OCI-LY3 (cell line): ENCODE results near the gene TTC16.

Experiments used
- H2AFZ ChIP-seq: fragments of 200-600, 300-600 bp; shearing (Covaris generic); 2 replicates; pipeline ENCODE4 v1.6.0; 2014; ENCODE audit warnings: antibody characterized with exemption, low read depth, low read length
- H3K27ac ChIP-seq: fragments of 200-600, 300-600 bp; sonication (generic); 2 replicates; pipeline ENCODE4 v1.5.1; 2014; ENCODE audit warnings: mild to moderate bottlenecking, low read length, moderate library complexity, mixed read lengths
- H3K27me3 ChIP-seq: fragments of 200-600, 300-600 bp; sonication (generic); 2 replicates; pipeline ENCODE4 v1.6.1; 2014; ENCODE audit warnings: low read depth, low read length, mixed read lengths
- H3K36me3 ChIP-seq: fragments of 200-600, 300-600 bp; sonication (generic); replicated peaks from 2 replicates; pipeline ENCODE3; 2014; ENCODE audit warnings: low read depth, low read length, mixed read lengths
- H3K4me1 ChIP-seq: fragments of 300-600, 200-600 bp; sonication (generic); 2 replicates; pipeline ENCODE4 v1.6.1; 2014; ENCODE audit warnings: low read length, mixed read lengths
- H3K4me2 ChIP-seq: fragments of 200-600, 300-600 bp; sonication (generic); 2 replicates; pipeline ENCODE4 v1.6.1; 2014; ENCODE audit warnings: low read length, mixed read lengths
- H3K4me3 ChIP-seq: fragments of 300-600, 200-600 bp; sonication (generic); 2 replicates; pipeline ENCODE4 v1.5.1; 2014; ENCODE audit warnings: antibody characterized with exemption, mild to moderate bottlenecking, low read length, moderate library complexity
- H3K79me2 ChIP-seq: fragments of 300-600, 200-600 bp; shearing (Covaris generic); 2 replicates; pipeline ENCODE4 v1.6.1; 2014; ENCODE audit warnings: mild to moderate bottlenecking, low read length, mixed read lengths
- H3K9ac ChIP-seq: fragments of 300-600, 200-600 bp; shearing (Covaris generic); 2 replicates; pipeline ENCODE4 v1.6.0; 2014; ENCODE audit warnings: mild to moderate bottlenecking, low read length, moderate library complexity
- H3K9me3 ChIP-seq: fragments of 200-600, 300-600 bp; shearing (Covaris generic); 2 replicates; pipeline ENCODE4 v1.6.1; 2014; ENCODE audit warnings: low read length, mixed read lengths; ENCODE audit not compliant: insufficient read depth
- H4K20me1 ChIP-seq: fragments of 200-600, 300-600 bp; sonication (generic); 2 replicates; pipeline ENCODE4 v1.6.1; 2016; ENCODE audit warnings: low read length, mixed read lengths; ENCODE audit not compliant: insufficient read depth
- CTCF ChIP-seq: fragments of 200-600, 300-600 bp; sonication (generic); IDR thresholded peaks from 2 replicates; pipeline ENCODE4 v1.5.1; 2014; ENCODE audit warnings: antibody characterized with exemption, low read length, low read depth
- EZH2phosphoT487 ChIP-seq: fragments of 200-600 bp; shearing (Covaris generic); IDR thresholded peaks from 2 replicates; pipeline ENCODE4 v1.6.1; 2018; ENCODE audit warnings: antibody characterized with exemption, mixed run types, low read depth

Gene TTC16

GRCh38 chr9:127762111-127762676 lies 46.3 kb downstream of the TTC16 start:
- Histone ChIP-seq H3K27ac (no peak overlapping the region), H3K4me2 (no peak overlapping the region), H3K36me3 (peaks cover 35% of the 10 kb centered on the region), H3K79me2 (no peaks in the 10 kb centered on the region), H4K20me1 (peaks cover 42% of the 10 kb centered on the region), H3K4me1 (no peaks in the 10 kb centered on the region), H3K4me3 (no peak overlapping the region), H2AFZ (no peak overlapping the region), H3K9me3 (no peaks in the 10 kb centered on the region), H3K9ac (no peak overlapping the region), H3K27me3 (no peaks in the 10 kb centered on the region)
- TF ChIP-seq EZH2phosphoT487 = no peak
- TF ChIP-seq CTCF = no peak

DNA sequence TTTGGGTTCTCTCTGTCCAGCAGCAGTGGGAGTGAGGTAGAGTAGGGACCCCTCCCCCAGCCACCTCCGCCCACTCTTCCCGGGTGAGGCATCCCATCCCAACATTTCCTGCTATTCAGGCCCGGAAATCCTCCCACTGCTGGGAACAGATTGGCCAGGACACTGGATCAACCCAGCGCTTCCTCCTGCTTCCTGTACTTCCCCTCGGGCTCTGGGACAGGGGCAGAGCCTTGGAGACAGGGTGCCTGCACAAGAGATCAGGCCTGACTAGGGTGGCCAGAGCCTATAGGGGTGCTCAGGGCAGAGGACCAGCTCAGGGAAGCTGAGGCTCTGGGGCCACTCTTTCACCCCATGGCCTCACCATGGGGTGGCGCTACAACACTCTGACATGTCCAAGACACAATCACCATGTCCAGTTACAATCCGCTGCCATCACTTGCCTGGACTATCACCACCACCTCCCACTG lies 48.1 kb downstream of the TTC16 start:
- Histone ChIP-seq H3K36me3 (peaks cover 42% of the 10 kb centered on the region), H3K9ac (no peak overlapping the region), H3K4me2 (no peak overlapping the region), H4K20me1 (peaks cover 53% of the 10 kb centered on the region), H3K4me1 (no peaks in the 10 kb centered on the region), H2AFZ (no peak overlapping the region), H3K79me2 (peaks cover 3% of the 10 kb centered on the region; the same call in 1 of the 2 replicates), H3K4me3 (no peak overlapping the region), H3K27me3 (no peaks in the 10 kb centered on the region), H3K9me3 (no peaks in the 10 kb centered on the region), H3K27ac (no peak overlapping the region)
- TF ChIP-seq CTCF = peak; percentile 44
- TF ChIP-seq EZH2phosphoT487 = no peak

GRCh38 chr9:127765418-127765817 lies 49.5 kb downstream of the TTC16 start:
- peaks cover 3% of the 10 kb centered on the region for H3K4me1 ChIP-seq
- H3K79me2 ChIP-seq = peaks cover 13% of the 10 kb centered on the region
- TF ChIP-seq CTCF (no peak), EZH2phosphoT487 (no peak)
- H3K9ac ChIP-seq = no peak overlapping the region
- H3K27ac ChIP-seq = no peak overlapping the region
- H3K36me3 ChIP-seq = peaks cover 52% of the 10 kb centered on the region
- H3K4me2 ChIP-seq = no peak overlapping the region
- H3K9me3 ChIP-seq = no peaks in the 10 kb centered on the region
- H3K27me3 ChIP-seq = no peaks in the 10 kb centered on the region
- H4K20me1 ChIP-seq = peaks cover 65% of the 10 kb centered on the region
- H3K4me3 ChIP-seq = no peak overlapping the region
- H2AFZ ChIP-seq = no peak overlapping the region

DNA sequence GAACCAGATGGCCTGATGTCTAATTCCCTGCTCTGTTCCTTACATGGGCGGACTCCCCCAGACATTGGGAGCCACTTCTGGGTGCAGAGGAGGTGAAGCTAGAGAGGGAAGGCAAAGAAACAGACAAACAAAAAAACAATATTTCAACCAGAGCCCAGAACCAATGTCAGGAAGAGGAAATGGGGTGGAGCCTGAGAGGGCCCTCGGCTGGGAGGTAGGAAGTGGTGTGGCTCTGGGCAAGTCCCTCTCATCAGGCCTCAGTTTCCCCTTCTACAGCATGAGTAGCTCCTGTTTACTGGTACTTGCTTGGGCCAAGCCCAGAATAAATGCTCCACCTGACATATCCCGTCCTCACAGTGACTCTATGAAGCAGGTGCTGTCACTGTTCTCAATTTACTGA lies 51.5 kb downstream of the TTC16 start:
- Histone ChIP-seq H3K4me3 (no peak overlapping the region), H3K9me3 (no peaks in the 10 kb centered on the region), H4K20me1 (peaks cover 80% of the 10 kb centered on the region), H3K79me2 (peaks cover 20% of the 10 kb centered on the region), H2AFZ (no peak overlapping the region), H3K27me3 (no peaks in the 10 kb centered on the region), H3K36me3 (peaks cover 57% of the 10 kb centered on the region), H3K4me2 (no peak overlapping the region), H3K4me1 (peaks cover 16% of the 10 kb centered on the region), H3K9ac (no peak overlapping the region), H3K27ac (no peak overlapping the region)
- no peak for TF ChIP-seq CTCF
- TF ChIP-seq EZH2phosphoT487 = no peak
